ENCODE results near the gene KRTAP10-7.

The KRTAP10-7 gene

GRCh38 chr21:44647222-44647552, 46.8 kb downstream of the KRTAP10-7 start:
- H3K4me2 ChIP-seq (ENCODE audit: low read depth, low read length, poor library complexity, severe bottlenecking) = no peak overlapping the region
- no peak overlapping the region for H2AFZ ChIP-seq (ENCODE audit: low read depth, low read length, severe bottlenecking)
- H3K9me2 ChIP-seq (replicated peaks; ENCODE audit: insufficient read depth, low read length) = no peaks in the 10 kb centered on the region
- no peak overlapping the region for H3K9ac ChIP-seq (ENCODE audit: low read length)
- H4K20me1 ChIP-seq (ENCODE audit: low read depth, low read length) = no peaks in the 10 kb centered on the region
- H3K36me3 ChIP-seq (ENCODE audit: low read length) = no peaks in the 10 kb centered on the region
- no peaks in the 10 kb centered on the region for H3F3A ChIP-seq (ENCODE audit: insufficient read depth)
- TF ChIP-seq CTCF (IDR thresholded peaks at IDR 0.05; ENCODE audit: insufficient read depth, low read length, poor library complexity, severe bottlenecking) (no peak), EZH2phosphoT487 (conservative IDR thresholded peaks at IDR 0.05; ENCODE audit: low read length) (no peak)
- no peaks in the 10 kb centered on the region for H3K79me2 ChIP-seq (ENCODE audit: insufficient read depth, low read length)
- H3K9me3 ChIP-seq (ENCODE audit: insufficient read depth, low read length) = peaks cover 11% of the 10 kb centered on the region; the same call in 1 of the 2 replicates
- H3K27ac ChIP-seq (ENCODE audit: low read depth, low read length) = no peak overlapping the region
- H3K4me3 ChIP-seq (ENCODE audit: insufficient read depth, low read length, poor library complexity, severe bottlenecking) = no peak overlapping the region
- no peaks in the 10 kb centered on the region for H3K27me3 ChIP-seq (ENCODE audit: low read length)

GRCh38 chr21:44648557-44649311, 48.3 kb downstream of the KRTAP10-7 start:
- H3K9me3 ChIP-seq (ENCODE audit: insufficient read depth, low read length) = peaks cover 11% of the 10 kb centered on the region; the same call in 1 of the 2 replicates
- no peak overlapping the region for H3K9ac ChIP-seq (ENCODE audit: low read length)
- no peaks in the 10 kb centered on the region for H3K9me2 ChIP-seq (replicated peaks; ENCODE audit: insufficient read depth, low read length)
- no peaks in the 10 kb centered on the region for H4K20me1 ChIP-seq (ENCODE audit: low read depth, low read length)
- TF ChIP-seq EZH2phosphoT487 (conservative IDR thresholded peaks at IDR 0.05; ENCODE audit: low read length) (no peak), CTCF (IDR thresholded peaks at IDR 0.05; ENCODE audit: insufficient read depth, low read length, poor library complexity, severe bottlenecking) (no peak)
- H3K27ac ChIP-seq (ENCODE audit: low read depth, low read length) = no peak overlapping the region
- H3K4me2 ChIP-seq (ENCODE audit: low read depth, low read length, poor library complexity, severe bottlenecking) = no peak overlapping the region
- no peaks in the 10 kb centered on the region for H3K79me2 ChIP-seq (ENCODE audit: insufficient read depth, low read length)
- H2AFZ ChIP-seq (ENCODE audit: low read depth, low read length, severe bottlenecking) = no peak overlapping the region
- H3K36me3 ChIP-seq (ENCODE audit: low read length) = no peaks in the 10 kb centered on the region
- H3F3A ChIP-seq (ENCODE audit: insufficient read depth) = no peaks in the 10 kb centered on the region
- no peak overlapping the region for H3K4me3 ChIP-seq (ENCODE audit: insufficient read depth, low read length, poor library complexity, severe bottlenecking)
- H3K27me3 ChIP-seq (ENCODE audit: low read length) = no peaks in the 10 kb centered on the region

- H3K36me3 ChIP-seq (ENCODE audit: low read length) = no peaks in the 10 kb centered on the region
- no peaks in the 10 kb centered on the region for H3F3A ChIP-seq (ENCODE audit: insufficient read depth)
- H3K4me2 ChIP-seq (ENCODE audit: low read depth, low read length, poor library complexity, severe bottlenecking) = no peak overlapping the region
- H4K20me1 ChIP-seq (ENCODE audit: low read depth, low read length) = no peaks in the 10 kb centered on the region
- no peak overlapping the region for H3K4me3 ChIP-seq (ENCODE audit: insufficient read depth, low read length, poor library complexity, severe bottlenecking)
- no peak overlapping the region for H3K27ac ChIP-seq (ENCODE audit: low read depth, low read length)
- H3K27me3 ChIP-seq (ENCODE audit: low read length) = no peaks in the 10 kb centered on the region
- no peaks in the 10 kb centered on the region for H3K79me2 ChIP-seq (ENCODE audit: insufficient read depth, low read length)
- no peak for TF ChIP-seq EZH2phosphoT487 (conservative IDR thresholded peaks at IDR 0.05; ENCODE audit: low read length)
- TF ChIP-seq CTCF (IDR thresholded peaks at IDR 0.05; ENCODE audit: insufficient read depth, low read length, poor library complexity, severe bottlenecking) = no peak
- H3K9ac ChIP-seq (ENCODE audit: low read length) = no peak overlapping the region
- no peak overlapping the region for H2AFZ ChIP-seq (ENCODE audit: low read depth, low read length, severe bottlenecking)
- H3K9me3 ChIP-seq (ENCODE audit: insufficient read depth, low read length) = peaks cover 5% of the 10 kb centered on the region; the same call in 1 of the 2 replicates
- H3K9me2 ChIP-seq (replicated peaks; ENCODE audit: insufficient read depth, low read length) = no peaks in the 10 kb centered on the region
Observed at GRCh38 chr21:44649521-44650100, 49.2 kb downstream of the KRTAP10-7 start.
